Type B pancreatic cell (in vitro differentiated cells): Measurements from ENCODE around the gene CBL. TPM values are rescaled to one million over a fixed set of nuclear protein-coding genes. Genes with fewer than 3 reads are reported as not detected.

Experiments used
- DNase-seq: peaks from one replicate; pipeline ENCODE4 v3.0.0; 2021; ENCODE audit warnings: mixed read lengths; ENCODE audit not compliant: unreplicated experiment; ENCODE audit errors: extremely low spot score
- H3K27ac Mint-ChIP-seq: 2 replicates; pipeline ENCODE4 v1.8.0; 2021; ENCODE audit warnings: mild to moderate bottlenecking, mixed read lengths
- H3K27me3 Mint-ChIP-seq: 2 replicates; pipeline ENCODE4 v1.8.0; 2021; ENCODE audit warnings: mixed read lengths
- H3K36me3 Mint-ChIP-seq: 2 replicates; pipeline ENCODE4 v1.8.0; 2021; ENCODE audit warnings: mixed read lengths
- H3K4me1 Mint-ChIP-seq: one replicate; pipeline ENCODE4 v1.8.0; 2021; ENCODE audit warnings: mixed read lengths; ENCODE audit not compliant: unreplicated experiment
- H3K4me3 Mint-ChIP-seq: 2 replicates; pipeline ENCODE4 v1.8.0; 2021; ENCODE audit warnings: mild to moderate bottlenecking, mixed read lengths
- H3K9me3 Mint-ChIP-seq: 2 replicates; pipeline ENCODE4 v1.8.0; 2021; ENCODE audit warnings: mixed read lengths
- total RNA-seq: library from RNA; stranded (reverse); gene quantifications from 2 replicates; pipeline ENCODE4 v1.2.1, GENCODE V29; 2021; ENCODE audit warnings: low replicate concordance
- TF ChIP-seq, protein P1 (sequence below): fragments of 200-600 bp; sonication (generic); conservative IDR thresholded peaks from 2 replicates; pipeline ENCODE4 v1.5.0; 2021; ENCODE audit warnings: antibody characterized with exemption, mild to moderate bottlenecking

The CBL gene
- total RNA-seq, 1 donor from 2014 or later: 21.1 TPM

DNA sequence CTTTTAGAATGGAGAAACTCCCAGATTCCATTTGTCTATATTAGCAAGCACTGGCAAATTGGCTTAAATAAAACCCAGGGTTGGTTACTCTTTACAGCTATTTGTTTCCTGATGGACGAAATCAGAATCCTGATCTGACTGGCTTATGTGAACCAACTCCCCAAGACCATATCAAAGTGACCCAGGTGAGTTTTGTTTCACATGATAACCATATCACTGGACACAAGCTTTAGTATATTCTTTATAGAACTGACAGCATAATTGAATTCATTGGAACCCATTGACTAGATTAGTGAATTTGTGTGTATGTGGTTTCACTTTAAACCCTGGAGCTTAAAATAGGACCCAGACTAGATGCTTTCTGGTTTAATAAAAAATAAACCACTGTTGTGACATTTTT is 71.5 kb downstream of the CBL start:
- Mint-ChIP-seq H3K9me3 (no peaks in the 10 kb centered on the region), H3K4me1 (no peaks in the 10 kb centered on the region), H3K27ac (no peak overlapping the region), H3K27me3 (no peaks in the 10 kb centered on the region), H3K4me3 (no peak overlapping the region), H3K36me3 (peaks cover 19% of the 10 kb centered on the region)
- DNase-seq: no peak
- TF ChIP-seq, protein P1, sequence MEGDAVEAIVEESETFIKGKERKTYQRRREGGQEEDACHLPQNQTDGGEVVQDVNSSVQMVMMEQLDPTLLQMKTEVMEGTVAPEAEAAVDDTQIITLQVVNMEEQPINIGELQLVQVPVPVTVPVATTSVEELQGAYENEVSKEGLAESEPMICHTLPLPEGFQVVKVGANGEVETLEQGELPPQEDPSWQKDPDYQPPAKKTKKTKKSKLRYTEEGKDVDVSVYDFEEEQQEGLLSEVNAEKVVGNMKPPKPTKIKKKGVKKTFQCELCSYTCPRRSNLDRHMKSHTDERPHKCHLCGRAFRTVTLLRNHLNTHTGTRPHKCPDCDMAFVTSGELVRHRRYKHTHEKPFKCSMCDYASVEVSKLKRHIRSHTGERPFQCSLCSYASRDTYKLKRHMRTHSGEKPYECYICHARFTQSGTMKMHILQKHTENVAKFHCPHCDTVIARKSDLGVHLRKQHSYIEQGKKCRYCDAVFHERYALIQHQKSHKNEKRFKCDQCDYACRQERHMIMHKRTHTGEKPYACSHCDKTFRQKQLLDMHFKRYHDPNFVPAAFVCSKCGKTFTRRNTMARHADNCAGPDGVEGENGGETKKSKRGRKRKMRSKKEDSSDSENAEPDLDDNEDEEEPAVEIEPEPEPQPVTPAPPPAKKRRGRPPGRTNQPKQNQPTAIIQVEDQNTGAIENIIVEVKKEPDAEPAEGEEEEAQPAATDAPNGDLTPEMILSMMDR: no peak

DNA sequence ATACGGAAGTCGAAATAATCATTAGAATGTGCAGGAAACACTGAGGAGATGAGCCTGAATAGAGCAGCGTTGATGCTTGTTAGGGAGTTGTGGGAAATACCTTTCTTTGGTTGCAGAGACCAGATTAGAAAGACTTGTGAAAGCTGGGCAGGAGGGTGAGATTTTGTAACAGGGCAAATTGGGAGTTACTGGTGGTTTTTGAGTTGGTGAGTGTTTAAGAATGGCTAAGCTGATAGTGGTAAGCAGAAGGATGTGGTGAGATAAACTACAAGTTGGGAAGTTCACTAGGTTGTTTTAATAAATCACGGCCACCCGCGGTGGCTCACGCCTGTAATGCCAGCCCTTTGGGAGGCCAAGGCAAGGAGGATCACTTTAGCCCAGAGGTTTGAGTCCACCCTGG is 76.4 kb downstream of the CBL start:
- peaks cover 20% of the 10 kb centered on the region for H3K36me3 Mint-ChIP-seq
- no peaks in the 10 kb centered on the region for H3K4me1 Mint-ChIP-seq
- no peak overlapping the region for H3K4me3 Mint-ChIP-seq
- H3K27ac Mint-ChIP-seq: no peak overlapping the region
- no peak for DNase-seq
- H3K9me3 Mint-ChIP-seq: no peaks in the 10 kb centered on the region
- no peaks in the 10 kb centered on the region for H3K27me3 Mint-ChIP-seq
- TF ChIP-seq, protein P1: no peak

- Mint-ChIP-seq H3K4me1 (no peaks in the 10 kb centered on the region), H3K27ac (no peak overlapping the region), H3K27me3 (no peaks in the 10 kb centered on the region), H3K9me3 (no peaks in the 10 kb centered on the region), H3K4me3 (no peak overlapping the region), H3K36me3 (peaks cover 18% of the 10 kb centered on the region)
- no peak for DNase-seq
- TF ChIP-seq, protein P1: peak; percentile 55
Measured at GRCh38 chr11:119284344-119285157, 78.4 kb downstream of the CBL start.

DNA sequence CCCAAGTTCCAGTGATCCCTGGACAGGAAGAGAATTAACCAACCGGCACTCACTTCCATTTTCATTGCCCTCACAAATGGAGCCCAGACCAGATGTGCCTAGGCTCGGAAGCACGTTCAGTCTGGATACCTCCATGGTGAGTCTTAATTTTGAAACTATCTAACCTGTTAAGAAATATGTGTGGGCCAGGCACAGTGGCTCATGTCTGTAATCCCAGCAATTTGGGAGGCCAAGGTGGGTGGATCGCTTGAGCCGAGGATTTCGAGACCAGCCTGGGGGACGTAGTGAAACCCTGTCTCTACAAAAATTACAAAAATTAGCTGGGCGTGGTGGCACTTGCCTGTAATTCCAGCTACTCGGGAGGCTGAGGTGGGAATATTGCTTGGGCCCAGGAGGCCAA is 79.3 kb downstream of the CBL start:
- H3K4me3 Mint-ChIP-seq: no peak overlapping the region
- H3K27ac Mint-ChIP-seq: no peak overlapping the region
- no peaks in the 10 kb centered on the region for H3K4me1 Mint-ChIP-seq
- H3K9me3 Mint-ChIP-seq: no peaks in the 10 kb centered on the region
- peaks cover 18% of the 10 kb centered on the region for H3K36me3 Mint-ChIP-seq
- TF ChIP-seq, protein P1: no peak
- H3K27me3 Mint-ChIP-seq: no peaks in the 10 kb centered on the region
- DNase-seq: no peak

GRCh38 chr11:119288219-119288618 is 82.1 kb downstream of the CBL start:
- no peaks in the 10 kb centered on the region for H3K4me1 Mint-ChIP-seq
- H3K27ac Mint-ChIP-seq: no peak overlapping the region
- peaks cover 23% of the 10 kb centered on the region for H3K36me3 Mint-ChIP-seq

More at GRCh38 chr11:119288219-119288618, 82.1 kb downstream of the CBL start:
- no peaks in the 10 kb centered on the region for H3K27me3 Mint-ChIP-seq
- H3K4me3 Mint-ChIP-seq: no peak overlapping the region
- no peak for DNase-seq
- H3K9me3 Mint-ChIP-seq: no peaks in the 10 kb centered on the region
- TF ChIP-seq, protein P1: no peak
